HuH-7.5 (cell line): ENCODE results near the gene JMY.

Experiments used
- DNase-seq: peaks from one replicate; pipeline ENCODE4 v3.0.0; 2011; ENCODE audit warnings: low spot score

JMY gene

DNA sequence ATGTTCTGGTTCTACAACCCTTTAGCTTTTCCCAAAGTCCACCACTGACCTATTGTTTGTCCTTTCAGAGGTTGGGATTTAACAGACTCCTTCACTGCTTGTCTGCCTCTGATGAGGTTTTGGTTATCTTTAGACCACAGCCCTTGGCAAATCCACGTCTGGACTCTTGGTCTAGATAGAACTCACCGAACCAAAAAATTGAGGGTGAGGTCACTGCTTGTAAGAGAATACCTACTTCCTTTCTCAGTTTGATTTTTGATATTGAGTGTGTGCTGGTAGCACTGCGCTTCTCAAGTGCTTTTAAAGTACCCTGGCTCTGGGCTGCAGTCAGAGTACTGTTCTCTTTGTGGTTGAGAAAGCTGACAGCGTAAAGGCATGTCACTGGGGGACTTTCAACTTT lies 61.7 kb downstream of the JMY start:
- no peak for DNase-seq

DNA sequence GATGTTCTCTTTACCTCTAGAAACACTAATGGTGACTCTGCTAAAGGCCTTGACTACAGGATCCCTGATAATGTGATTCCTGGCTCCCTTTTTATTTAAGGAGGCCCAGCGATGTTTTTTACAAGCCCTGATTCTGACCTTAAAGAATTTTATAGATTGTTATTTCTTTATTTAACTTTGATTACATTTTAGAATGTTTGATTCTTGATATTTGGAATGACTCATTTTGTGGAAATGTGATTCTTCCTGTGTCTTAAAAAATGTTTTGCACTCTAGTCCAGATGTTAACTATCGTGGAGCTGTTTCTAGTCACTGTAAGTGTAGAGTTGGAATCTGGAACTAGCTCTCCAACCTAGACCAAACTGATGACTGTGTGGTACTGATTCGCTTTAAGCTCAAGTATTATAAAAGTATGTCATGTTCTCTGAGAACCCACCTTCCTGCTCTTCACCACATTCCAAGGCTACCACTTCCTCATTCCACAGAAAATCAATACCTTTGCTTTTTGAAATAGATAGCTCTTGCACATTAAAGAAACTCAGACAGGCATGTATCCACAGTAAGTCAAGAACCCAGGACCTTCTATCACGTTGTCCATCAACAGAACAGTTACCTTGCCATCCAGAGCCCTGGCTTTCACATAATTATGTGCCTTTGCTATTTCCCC lies 65.2 kb downstream of the JMY start:
- no peak for DNase-seq

DNA sequence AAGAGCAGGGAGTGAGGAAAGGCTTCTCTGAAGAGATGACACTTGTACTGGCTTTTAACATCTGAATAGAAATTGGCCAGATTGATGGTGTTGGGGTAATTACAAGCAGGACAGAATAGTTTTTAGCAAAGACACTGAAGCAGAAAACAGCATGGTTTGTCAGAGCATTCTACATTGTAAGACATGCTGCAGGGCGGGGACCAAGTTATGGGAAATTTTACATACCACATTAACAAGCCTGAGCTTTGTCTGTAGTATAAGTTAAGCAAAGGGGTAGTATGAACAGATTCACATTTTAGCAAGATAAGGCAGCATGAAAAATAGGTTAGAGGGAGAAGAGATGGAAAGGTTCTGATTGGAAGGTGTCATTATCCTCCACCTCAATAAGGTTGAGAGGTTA lies 66.5 kb downstream of the JMY start:
- no peak for DNase-seq

DNA sequence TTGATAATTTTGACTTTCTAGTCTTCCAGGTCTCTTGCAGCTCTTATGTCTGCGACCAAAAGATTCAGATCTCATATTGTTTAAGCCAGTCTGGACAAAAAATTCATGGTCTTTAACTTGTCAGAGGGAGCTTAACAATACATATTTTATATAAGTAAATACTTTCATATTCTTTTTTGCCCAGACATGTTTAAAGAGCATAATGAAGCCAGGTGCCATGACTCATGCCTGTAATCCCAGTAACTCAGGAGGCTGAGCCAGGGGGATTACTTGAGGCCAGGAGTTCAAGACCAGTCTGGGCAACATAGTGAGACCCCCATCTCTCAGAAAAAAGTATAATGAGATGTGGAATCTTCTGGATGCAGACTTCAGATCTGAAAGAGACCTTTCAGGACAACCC lies 69.8 kb downstream of the JMY start:
- no peak for DNase-seq

DNA sequence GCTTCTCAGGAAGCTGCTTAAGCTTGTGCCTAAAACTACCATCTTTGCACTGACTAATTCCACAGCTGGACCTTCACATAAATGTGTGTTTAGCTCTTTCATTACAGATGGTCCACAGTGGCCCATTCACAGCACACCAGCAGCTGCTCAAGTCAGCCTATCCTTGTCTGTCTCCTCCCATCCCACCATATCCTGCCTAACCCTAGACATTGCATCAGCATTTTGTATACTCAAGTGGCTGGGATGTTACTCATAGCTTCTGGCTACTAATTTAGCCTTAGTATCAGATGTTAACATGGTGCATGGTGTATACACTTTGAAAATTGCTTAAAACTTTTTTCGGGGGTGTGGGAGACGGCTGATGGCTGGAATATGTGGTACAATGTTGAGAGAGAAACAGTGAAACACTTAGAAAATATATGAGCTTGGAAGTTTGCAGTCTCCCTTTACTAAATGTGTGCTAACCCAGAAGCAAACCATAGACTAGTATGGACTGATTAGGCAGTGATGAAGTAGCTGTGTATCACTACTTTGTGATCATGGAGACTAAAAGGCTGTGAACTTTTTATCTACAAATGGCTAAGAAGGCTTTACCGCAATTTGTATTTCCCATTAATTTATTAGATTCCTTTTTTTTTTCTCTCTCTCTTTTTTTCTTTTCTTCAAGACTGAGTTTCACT lies 83.1 kb downstream of the JMY start:
- DNase-seq = no peak

DNA sequence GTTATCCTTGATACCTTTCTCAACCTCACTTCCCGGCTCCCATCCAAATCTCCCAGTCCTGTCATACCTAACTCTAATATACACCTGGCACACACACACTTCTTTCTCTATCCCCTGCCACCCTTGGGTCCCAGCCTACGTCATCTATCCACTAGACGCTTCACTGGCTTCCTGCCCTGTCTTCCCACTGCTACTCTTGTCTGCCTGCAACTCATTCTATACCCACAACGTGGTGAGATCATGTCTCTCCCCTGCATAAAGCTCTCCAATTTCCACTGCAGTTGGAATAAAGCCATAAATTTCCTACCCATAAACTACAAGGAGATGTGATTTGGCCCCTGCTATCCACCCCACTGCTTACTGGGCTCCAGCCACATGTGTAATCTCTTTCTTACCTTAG lies 93.5 kb downstream of the JMY start:
- DNase-seq = no peak

DNA sequence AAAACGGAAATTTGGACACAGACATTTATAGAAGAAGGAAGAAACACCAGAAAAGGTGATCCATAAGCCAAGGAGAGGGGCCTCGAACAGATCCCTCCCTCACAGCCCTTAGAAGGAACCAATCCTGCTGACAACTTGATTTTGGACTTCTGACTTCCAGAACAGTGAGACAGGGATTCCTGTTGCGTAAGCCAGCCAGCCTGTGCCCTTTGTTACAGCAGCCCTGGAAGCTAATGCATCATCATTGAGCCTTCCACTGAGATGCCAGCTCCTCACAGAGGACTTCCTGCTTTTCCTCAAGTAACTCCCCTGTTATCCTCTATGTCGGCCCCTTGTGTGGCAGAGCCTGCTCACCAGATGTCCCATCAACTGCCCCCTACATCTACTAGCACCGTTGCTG lies 94.1 kb downstream of the JMY start:
- no peak for DNase-seq

DNA sequence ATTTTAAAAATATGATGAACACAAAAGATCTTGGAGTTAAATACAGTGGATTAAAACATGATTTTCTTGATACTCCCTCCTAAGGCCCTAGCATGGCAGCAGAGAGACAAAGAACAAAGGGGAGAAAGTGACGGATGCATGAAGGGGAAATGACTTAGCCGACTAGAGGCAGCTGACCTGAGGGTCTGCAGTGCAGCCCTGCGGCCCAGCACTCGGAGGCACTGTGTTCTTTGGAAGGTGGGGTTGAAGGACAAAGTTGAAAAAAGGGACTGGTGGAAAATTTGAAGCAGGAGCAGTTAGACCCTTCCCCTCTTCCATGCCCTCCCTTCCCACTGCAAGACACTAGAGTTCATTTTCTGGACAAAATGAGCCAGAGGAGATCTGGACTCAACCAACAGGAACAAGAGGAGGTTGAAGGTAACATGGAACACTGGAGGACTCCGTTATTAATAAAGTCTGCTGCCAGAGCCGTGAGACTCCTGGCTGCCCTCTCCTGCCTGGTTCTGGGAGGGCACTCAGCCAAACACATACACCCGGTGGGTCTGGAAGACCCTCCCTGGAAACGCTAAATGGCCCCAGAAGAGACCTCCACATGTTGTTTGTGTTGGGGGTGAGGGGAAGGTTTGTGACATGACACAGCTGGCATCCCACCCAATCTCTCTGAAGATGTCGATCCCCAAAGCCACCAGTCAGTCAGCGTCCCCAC lies 98.1 kb downstream of the JMY start:
- no peak for DNase-seq

DNA sequence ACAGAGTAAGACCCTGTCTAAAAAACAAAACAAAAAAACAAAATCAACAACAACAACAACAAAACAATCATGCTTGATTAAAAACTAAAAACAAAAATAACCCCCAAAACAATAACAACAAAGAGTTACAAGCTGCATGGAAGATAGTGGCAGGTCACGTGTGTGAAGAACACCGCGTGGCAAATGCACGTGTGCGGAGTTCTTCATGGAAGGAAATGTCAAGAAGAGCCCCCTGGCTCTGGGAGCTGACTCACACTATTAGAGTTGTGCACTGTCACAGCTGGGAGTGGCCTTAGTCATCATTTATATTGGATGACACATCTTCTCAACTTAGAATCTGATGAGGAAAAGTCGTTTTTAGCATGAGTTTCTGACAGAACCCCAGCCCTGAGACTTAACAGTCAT lies 110.5 kb downstream of the JMY start:
- no peak for DNase-seq

DNA sequence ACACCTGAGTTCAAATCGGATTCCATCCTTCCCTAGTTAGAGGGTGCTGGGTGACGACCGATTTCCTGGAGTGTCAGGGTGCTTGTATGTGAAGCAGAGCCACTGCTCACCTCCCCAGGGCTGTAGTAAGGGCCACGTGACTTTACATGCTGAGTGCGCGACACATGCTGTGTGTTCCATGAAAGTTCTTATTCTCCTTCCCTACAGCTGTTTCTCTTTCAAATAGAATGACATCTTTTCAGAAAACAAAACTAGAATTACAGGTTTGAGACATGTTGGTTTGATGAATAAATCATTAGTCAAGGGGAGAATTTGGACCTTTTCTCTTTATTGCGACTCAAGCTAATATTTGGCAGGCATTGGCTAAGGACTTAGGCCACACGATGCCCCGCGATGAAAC lies 113.1 kb downstream of the JMY start:
- no peak for DNase-seq

DNA sequence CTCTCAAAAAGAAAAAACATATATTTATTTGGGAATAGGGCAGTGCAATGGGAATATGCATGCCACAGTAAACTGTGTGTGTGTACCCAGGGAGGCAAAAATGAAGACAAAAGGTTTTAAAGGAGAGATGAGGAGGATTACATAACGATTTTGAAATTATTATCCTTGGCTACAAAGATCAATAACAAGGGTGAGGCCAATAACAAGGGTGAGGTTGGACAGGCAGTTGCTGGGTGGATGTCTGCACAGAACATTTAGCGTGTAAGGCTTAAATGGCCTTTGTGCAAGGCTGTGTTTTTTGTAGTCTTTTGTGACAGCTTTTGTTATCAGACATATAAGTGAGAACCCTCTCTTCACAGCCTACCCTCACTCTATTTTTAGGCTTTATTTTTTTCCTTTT lies 114.0 kb downstream of the JMY start:
- DNase-seq = no peak

DNA sequence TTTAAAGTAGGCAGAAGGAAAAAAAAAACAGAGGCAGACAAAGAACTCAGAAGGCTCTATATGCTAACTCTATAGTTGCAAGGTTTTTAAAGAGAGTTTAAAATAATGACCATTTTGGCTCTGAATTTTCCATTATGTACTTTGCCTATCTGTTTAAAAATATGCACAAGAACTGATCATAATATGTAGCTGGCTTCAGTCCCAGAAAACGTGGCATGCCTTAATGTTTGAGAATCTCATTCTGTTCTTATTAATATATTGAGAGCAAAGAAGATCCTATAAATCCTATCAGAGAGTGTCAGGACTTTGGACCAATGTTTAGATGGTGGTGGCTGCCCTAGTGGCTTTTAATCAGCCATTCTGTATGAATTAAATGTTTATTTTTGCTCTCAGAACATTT lies 121.5 kb downstream of the JMY start:
- no peak for DNase-seq
